GM23248 (cell line): ENCODE data around the gene ZFPM1.

Experiments used
- EZH2 ChIP-seq: fragments of 200-600 bp; sonication (generic); IDR thresholded peaks from 2 replicates; pipeline ENCODE4 v1.6.1; 2018; ENCODE audit warnings: antibody characterized with exemption, mild to moderate bottlenecking; ENCODE audit not compliant: insufficient read depth, poor library complexity, severe bottlenecking
- EZH2phosphoT487 ChIP-seq: fragments of 200-600 bp; sonication (generic); IDR thresholded peaks from 2 replicates; pipeline ENCODE4 v1.6.1; 2018; ENCODE audit warnings: antibody characterized with exemption, moderate library complexity, mild to moderate bottlenecking, low read depth; ENCODE audit not compliant: insufficient read depth

- TF ChIP-seq EZH2 (no peak), EZH2phosphoT487 (no peak)
Observed at GRCh38 chr16:88578446-88579313, 125.6 kb downstream of the ZFPM1 start.
